Mammary epithelial cell (primary cell): ENCODE measurements around the gene PAM.

Experiments used
- CTCF ChIP-seq, 2 donors: IDR thresholded peaks in 1 of 2; conservative IDR thresholded peaks in 1 of 2; 2 replicates each; pipeline ENCODE4 v1.5.1; 2011 to 2012; ENCODE audit warnings: inconsistent platforms in 2 of 2, low read length in 2 of 2, mild to moderate bottlenecking in 2 of 2, control low read depth in 1 of 2, low read depth in 1 of 2; ENCODE audit not compliant: insufficient read depth in 1 of 2; ENCODE audit errors: extremely low read depth in 1 of 2
- EZH2 ChIP-seq: IDR thresholded peaks from 2 replicates; pipeline ENCODE4 v1.6.1; 2012; ENCODE audit warnings: low read length, inconsistent platforms, borderline replicate concordance

GRCh38 chr5:102856389-102856777, 101.3 kb downstream of the PAM start:
- TF ChIP-seq CTCF (conservative IDR thresholded peaks at IDR 0.05 in 1 of 2, IDR thresholded peaks at IDR 0.05 in 1 of 2; ENCODE audit: extremely low read depth in 1 of 2, insufficient read depth in 1 of 2, low read depth in 1 of 2, low read length in 2 of 2) (no peak), EZH2 (no peak)
